Activated T-cell treated with anti-CD3 and anti-CD28 coated beads, Interleukin-2, amount 50 U/mL, for 4 hours (primary cell): ENCODE measurements around the gene VRK2. TPM values are rescaled to one million over a fixed set of nuclear protein-coding genes. Genes with fewer than 3 reads are reported as not detected.
"Not testable (repeated sequence)": the region's sequence is repeated elsewhere in the genome, so short reads cannot be mapped to it uniquely, and the experiment has no call there.

Source experiments
- ATAC-seq, 2 donors: fragments of 200-7000 bp; cut with Tn5 transposase; one replicate each; pipeline ENCODE4 v1.10.0; 2021
- DNase-seq: peaks from one replicate; pipeline ENCODE4 v3.0.0-alpha.2; 2020
- H3K27me3 Mint-ChIP-seq: one replicate; pipeline ENCODE4 v1.8.0; 2021; ENCODE audit warnings: low read depth, mixed read lengths
- H3K36me3 Mint-ChIP-seq: one replicate; pipeline ENCODE4 v1.8.0; 2022; ENCODE audit warnings: mixed read lengths; ENCODE audit not compliant: insufficient read depth
- H3K4me1 Mint-ChIP-seq: one replicate; pipeline ENCODE4 v1.8.0; 2021; ENCODE audit warnings: low read depth, mixed read lengths
- H3K4me3 Mint-ChIP-seq: one replicate; pipeline ENCODE4 v1.8.0; 2021; ENCODE audit warnings: mild to moderate bottlenecking, moderate library complexity, mixed read lengths
- H3K9me3 Mint-ChIP-seq: one replicate; pipeline ENCODE4 v1.8.0; 2021; ENCODE audit warnings: mixed read lengths
- total RNA-seq, 3 donors: library from RNA; stranded (reverse); gene quantifications; one replicate each; pipeline ENCODE4 v1.2.1, GENCODE V29; 2021

The VRK2 gene
- total RNA-seq, 3 donors from 2014 or later, result 21.5 to 29.8 (median 25.5) TPM

- peaks cover 28% of the 10 kb centered on the region for H3K36me3 Mint-ChIP-seq
- no peak for ATAC-seq
- H3K27me3 Mint-ChIP-seq, result no peaks in the 10 kb centered on the region
Measured at GRCh38 chr2:58109481-58109880, 62.9 kb downstream of the VRK2 start.

GRCh38 chr2:58110765-58111164, 64.2 kb downstream of the VRK2 start:
- no peak for ATAC-seq
- H3K4me3 Mint-ChIP-seq, result no peak overlapping the region
- peaks cover 13% of the 10 kb centered on the region for H3K4me1 Mint-ChIP-seq
- DNase-seq, result no peak
- H3K9me3 Mint-ChIP-seq, result no peaks in the 10 kb centered on the region
- H3K27me3 Mint-ChIP-seq, result no peaks in the 10 kb centered on the region
- H3K36me3 Mint-ChIP-seq, result peaks cover 34% of the 10 kb centered on the region

More at GRCh38 chr2:58109481-58109880, 62.9 kb downstream of the VRK2 start:
- H3K4me1 Mint-ChIP-seq, result peaks cover 13% of the 10 kb centered on the region
- no peak overlapping the region for H3K4me3 Mint-ChIP-seq
- no peaks in the 10 kb centered on the region for H3K9me3 Mint-ChIP-seq
- no peak for DNase-seq

DNA sequence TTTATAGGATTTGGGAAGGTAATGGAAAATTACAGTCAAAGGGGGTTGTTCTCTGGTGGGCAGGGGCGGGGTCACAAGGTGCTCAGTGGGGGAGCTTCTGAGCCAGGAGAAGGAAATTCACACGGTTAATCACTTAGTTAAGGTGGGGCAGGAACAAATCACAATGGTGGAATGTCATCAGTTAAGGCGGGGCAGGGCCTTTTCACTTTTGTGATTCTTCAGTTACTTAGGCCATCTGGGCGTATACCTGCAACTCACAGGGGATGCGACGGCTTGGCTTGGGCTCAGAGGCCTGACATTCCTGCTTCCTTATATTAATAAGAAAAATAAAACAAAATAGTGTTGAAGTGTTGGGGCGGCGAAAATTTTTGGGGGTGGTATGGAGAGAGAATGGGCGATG, 67.0 kb downstream of the VRK2 start:
- not testable (repeated sequence) for H3K4me3 Mint-ChIP-seq, H3K27me3 Mint-ChIP-seq, DNase-seq, H3K4me1 Mint-ChIP-seq, H3K9me3 Mint-ChIP-seq, ATAC-seq
- peaks cover 40% of the 10 kb centered on the region for H3K36me3 Mint-ChIP-seq

DNA sequence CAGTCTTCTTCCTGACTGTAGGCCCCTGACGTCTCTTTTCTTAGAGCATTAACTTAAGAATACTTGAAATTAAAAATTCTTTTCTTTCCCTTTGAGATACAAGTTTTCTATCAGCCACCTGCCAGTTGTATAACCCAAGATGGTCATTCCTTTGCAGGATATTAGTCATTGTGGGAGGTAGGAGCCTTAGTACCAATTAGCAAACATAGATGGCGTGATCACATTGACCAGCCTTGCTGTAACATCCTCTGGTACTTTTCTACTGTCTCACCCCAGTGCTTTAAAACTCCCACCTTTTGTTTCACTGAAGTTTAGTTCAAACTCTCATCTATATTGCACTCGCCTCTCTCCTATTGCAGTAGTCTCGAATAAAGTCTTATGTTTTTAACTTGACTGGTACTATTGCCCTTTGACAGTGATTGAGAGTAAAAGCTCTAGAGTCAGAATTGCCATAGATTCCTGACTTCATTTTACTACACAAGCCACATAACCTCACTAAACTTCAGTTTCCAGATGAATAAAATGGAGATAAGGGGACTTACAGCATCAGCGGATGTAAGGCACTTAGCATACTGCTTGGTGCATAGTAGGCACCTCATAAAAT, 74.1 kb downstream of the VRK2 start:
- H3K9me3 Mint-ChIP-seq, result peaks cover 6% of the 10 kb centered on the region
- H3K4me3 Mint-ChIP-seq, result no peak overlapping the region
- no peaks in the 10 kb centered on the region for H3K27me3 Mint-ChIP-seq
- no peaks in the 10 kb centered on the region for H3K4me1 Mint-ChIP-seq
- ATAC-seq, result no peak
- peaks cover 33% of the 10 kb centered on the region for H3K36me3 Mint-ChIP-seq
- DNase-seq, result no peak

- DNase-seq (no peak), ATAC-seq (no peak)
- H3K36me3 Mint-ChIP-seq, result peaks cover 26% of the 10 kb centered on the region
- H3K9me3 Mint-ChIP-seq, result peaks cover 6% of the 10 kb centered on the region
- no peaks in the 10 kb centered on the region for H3K27me3 Mint-ChIP-seq
- no peaks in the 10 kb centered on the region for H3K4me1 Mint-ChIP-seq
- H3K4me3 Mint-ChIP-seq, result no peak overlapping the region
Measured at GRCh38 chr2:58122040-58122439, 75.4 kb downstream of the VRK2 start.

- DNase-seq (no peak), ATAC-seq (no peak)
- Mint-ChIP-seq H3K4me3 (no peak overlapping the region), H3K36me3 (peaks cover 24% of the 10 kb centered on the region), H3K9me3 (peaks cover 6% of the 10 kb centered on the region), H3K4me1 (no peaks in the 10 kb centered on the region), H3K27me3 (no peaks in the 10 kb centered on the region)
Measured at GRCh38 chr2:58122540-58122939, 75.9 kb downstream of the VRK2 start.

DNA sequence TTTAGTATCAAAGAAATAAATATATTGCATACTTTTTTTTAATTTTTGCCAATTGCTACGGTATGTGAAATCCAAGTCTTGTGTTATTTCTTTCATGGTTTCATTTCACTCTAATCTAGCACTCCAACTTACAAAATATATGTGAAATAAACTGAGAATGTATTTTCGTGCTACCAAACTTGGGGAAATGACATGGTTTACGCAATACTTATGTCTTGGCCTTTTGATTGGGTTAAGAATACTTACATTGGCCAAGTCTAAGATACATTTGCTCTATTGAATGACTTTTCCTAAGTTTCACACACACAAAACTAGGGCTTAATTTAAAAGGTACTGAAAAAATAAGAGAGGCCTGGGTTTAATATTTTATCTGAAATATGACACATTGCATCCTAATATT, 80.5 kb downstream of the VRK2 start:
- H3K4me3 Mint-ChIP-seq, result no peak overlapping the region
- no peak for ATAC-seq
- no peaks in the 10 kb centered on the region for H3K9me3 Mint-ChIP-seq
- H3K27me3 Mint-ChIP-seq, result no peaks in the 10 kb centered on the region
- H3K36me3 Mint-ChIP-seq, result peaks cover 15% of the 10 kb centered on the region
- DNase-seq, result no peak
- no peaks in the 10 kb centered on the region for H3K4me1 Mint-ChIP-seq

DNA sequence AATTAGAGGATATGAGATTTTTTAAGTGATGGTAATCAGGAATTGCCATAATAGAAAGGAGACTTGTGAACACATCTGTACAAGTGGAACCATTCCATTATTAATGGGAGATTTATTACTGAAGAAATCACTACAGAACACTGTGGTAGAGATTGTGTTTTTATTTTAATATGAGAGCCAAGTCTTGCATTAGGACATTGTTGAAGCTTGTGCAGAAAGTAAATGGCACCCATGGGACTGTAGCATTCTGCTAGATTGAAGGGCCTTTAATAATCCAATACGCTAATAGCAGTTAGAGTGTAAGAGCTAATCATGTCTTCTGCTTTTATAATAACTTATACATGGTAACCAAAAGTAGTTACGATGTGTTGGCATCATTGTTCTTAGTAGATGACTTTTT, 83.6 kb downstream of the VRK2 start:
- no peaks in the 10 kb centered on the region for H3K27me3 Mint-ChIP-seq
- H3K36me3 Mint-ChIP-seq, result peaks cover 11% of the 10 kb centered on the region
- no peaks in the 10 kb centered on the region for H3K4me1 Mint-ChIP-seq
- DNase-seq (no peak), ATAC-seq (no peak)
- H3K4me3 Mint-ChIP-seq, result no peak overlapping the region
- no peaks in the 10 kb centered on the region for H3K9me3 Mint-ChIP-seq

DNA sequence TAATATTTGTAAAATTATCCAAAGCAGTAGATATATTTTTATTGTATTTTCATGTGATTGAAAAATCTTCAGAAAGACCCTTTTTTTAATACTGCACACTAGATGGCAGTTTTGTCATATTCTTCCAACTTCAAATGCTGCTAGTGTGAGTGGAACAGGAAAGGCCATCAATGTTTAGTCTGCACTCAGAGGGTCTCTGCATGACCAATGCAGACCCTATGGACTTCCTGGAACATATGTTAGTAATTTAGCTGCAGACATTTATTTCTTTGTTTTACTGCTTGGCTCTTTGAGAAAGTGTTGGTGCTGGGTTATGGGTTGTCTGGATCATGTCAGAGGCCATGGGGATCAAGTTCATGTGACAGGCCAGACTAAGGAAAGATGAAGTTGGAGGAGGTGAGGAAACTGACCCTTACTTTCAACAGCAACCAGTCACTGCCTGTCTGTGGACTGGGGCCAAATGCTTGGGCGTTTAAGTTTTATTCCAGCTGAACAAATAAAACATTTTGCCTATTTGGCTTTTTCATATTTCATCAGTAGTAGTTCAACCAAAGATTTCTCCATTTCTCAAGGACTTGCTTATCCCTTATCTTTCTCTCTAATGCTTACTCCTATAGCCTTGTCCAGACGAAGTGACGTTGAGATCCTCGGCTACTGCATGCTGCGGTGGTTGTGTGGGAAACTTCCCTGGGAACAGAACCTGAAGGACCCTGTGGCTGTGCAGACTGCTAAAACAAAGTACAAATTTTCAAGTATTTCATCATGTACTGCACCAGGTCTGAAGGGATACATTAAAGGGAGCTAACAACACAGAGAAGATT, 84.8 kb downstream of the VRK2 start:
- H3K9me3 Mint-ChIP-seq, result no peaks in the 10 kb centered on the region

GRCh38 chr2:58133395-58133794, 86.8 kb downstream of the VRK2 start:
- H3K27me3 Mint-ChIP-seq, result no peaks in the 10 kb centered on the region
- ATAC-seq (no peak), DNase-seq (no peak)
- peaks cover 15% of the 10 kb centered on the region for H3K36me3 Mint-ChIP-seq
- H3K4me3 Mint-ChIP-seq, result no peak overlapping the region
- no peaks in the 10 kb centered on the region for H3K4me1 Mint-ChIP-seq
- H3K9me3 Mint-ChIP-seq, result no peaks in the 10 kb centered on the region

More for the DNA sequence above, 84.8 kb downstream of the VRK2 start:
- Mint-ChIP-seq H3K4me1 (no peaks in the 10 kb centered on the region), H3K27me3 (no peaks in the 10 kb centered on the region), H3K36me3 (peaks cover 11% of the 10 kb centered on the region), H3K4me3 (no peak overlapping the region)
- ATAC-seq, result no peak
- DNase-seq, result no peak

- H3K36me3 Mint-ChIP-seq, result peaks cover 25% of the 10 kb centered on the region
- H3K27me3 Mint-ChIP-seq, result no peaks in the 10 kb centered on the region
- no peak overlapping the region for H3K4me3 Mint-ChIP-seq
- H3K4me1 Mint-ChIP-seq, result no peaks in the 10 kb centered on the region
- ATAC-seq (no peak), DNase-seq (no peak)
- H3K9me3 Mint-ChIP-seq, result no peaks in the 10 kb centered on the region
Measured at GRCh38 chr2:58135861-58136260, 89.3 kb downstream of the VRK2 start.

DNA sequence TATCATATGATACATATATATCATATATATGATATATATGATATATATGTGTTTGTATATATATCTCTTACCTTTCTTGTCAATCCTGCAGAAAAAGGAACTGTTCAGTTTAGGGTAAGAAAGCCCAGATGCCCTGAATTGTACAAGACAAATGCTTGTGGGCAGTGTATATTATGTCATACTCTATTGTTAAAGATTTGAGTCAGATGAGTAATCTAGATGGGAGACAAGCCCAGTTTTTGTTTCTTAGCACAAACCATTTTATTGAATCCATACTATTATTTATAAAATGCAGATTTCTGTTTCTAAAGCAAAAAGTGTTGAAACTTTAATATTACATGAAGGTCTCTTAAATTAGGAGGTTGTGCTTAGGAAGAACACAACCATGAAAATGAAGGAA, 90.6 kb downstream of the VRK2 start:
- no peaks in the 10 kb centered on the region for H3K27me3 Mint-ChIP-seq
- no peaks in the 10 kb centered on the region for H3K9me3 Mint-ChIP-seq

GRCh38 chr2:58137856-58138255, 91.2 kb downstream of the VRK2 start:
- Mint-ChIP-seq H3K4me3 (no peak overlapping the region), H3K9me3 (no peaks in the 10 kb centered on the region), H3K36me3 (peaks cover 22% of the 10 kb centered on the region), H3K4me1 (no peaks in the 10 kb centered on the region), H3K27me3 (no peaks in the 10 kb centered on the region)
- DNase-seq (no peak), ATAC-seq (no peak)

More for the DNA sequence above, 90.6 kb downstream of the VRK2 start:
- H3K36me3 Mint-ChIP-seq, result peaks cover 25% of the 10 kb centered on the region
- H3K4me1 Mint-ChIP-seq, result no peaks in the 10 kb centered on the region
- DNase-seq (no peak), ATAC-seq (no peak)
- no peak overlapping the region for H3K4me3 Mint-ChIP-seq

DNA sequence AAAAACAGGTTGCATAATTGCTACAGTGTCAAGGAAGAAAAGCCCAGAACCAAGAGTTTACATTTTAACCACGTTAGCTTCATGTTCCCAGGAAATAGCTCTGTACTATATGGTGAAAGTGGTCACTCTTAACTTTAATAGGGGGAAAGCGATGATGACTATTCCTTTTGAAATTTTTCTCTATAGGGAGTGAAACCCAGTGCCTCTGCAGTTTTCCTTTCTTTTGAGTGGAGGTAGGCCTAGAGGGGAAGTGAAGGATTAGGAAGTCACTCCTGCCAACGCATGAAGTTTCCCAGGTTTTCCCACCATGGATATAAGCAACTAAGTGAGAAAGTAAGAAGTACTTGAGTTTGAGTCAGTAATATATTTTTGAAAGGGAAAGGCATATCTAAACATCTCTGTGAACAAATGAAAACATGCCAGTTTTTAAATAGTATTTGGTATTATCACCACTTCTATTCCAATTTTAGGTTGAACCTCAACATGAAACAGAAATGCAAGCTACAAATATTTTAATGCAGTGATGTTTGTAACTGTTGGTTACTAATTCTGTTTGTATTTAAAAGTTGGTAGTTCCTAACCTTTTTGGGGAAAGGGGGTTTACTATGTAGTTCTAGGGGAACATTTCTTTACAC, 91.9 kb downstream of the VRK2 start:
- Mint-ChIP-seq H3K4me3 (no peak overlapping the region), H3K9me3 (no peaks in the 10 kb centered on the region), H3K27me3 (no peaks in the 10 kb centered on the region), H3K4me1 (no peaks in the 10 kb centered on the region), H3K36me3 (peaks cover 24% of the 10 kb centered on the region)
- no peak for DNase-seq
- ATAC-seq, result no peak
